K562 (cell line): ENCODE measurements around the gene HMCN1. TPM values are rescaled to one million over a fixed set of nuclear protein-coding genes. Genes with fewer than 3 reads are reported as not detected.

Experiments used
- ATAC-seq: fragments of 200-7000 bp; cut with Tn5 transposase; 3 replicates; pipeline ENCODE4 v1.9.1; 2020; ENCODE audit warnings: moderate library complexity
- BruUV-seq: library from RNA; stranded (reverse); fragments of 400-500 nt; replicated peaks from 2 replicates; lab custom pipeline; 2021; lab: Mats Ljungman, UMichigan
- CTCF ChIA-PET: fragments of 300-600 bp; formaldehyde crosslinking; extraction: SDS; loops from one replicate; lab custom pipeline; 2021; ENCODE audit warnings: low intra/inter-chr PET ratio; lab: Yijun Ruan, JAX
- POLR2A ChIA-PET: fragments of 300-600, 350-650 bp; sonication (Branson Sonifier 250); formaldehyde crosslinking; extraction: SDS; loops from one replicate; lab custom pipeline; 2021; ENCODE audit warnings: antibody characterized with exemption, inconsistent platforms; lab: Yijun Ruan, JAX
- DNase-seq, 4 experiments: peaks; one replicate each; pipeline versions ENCODE4 v3.0.0 to v3.0.0-alpha.2; 2011 to 2018; ENCODE audit warnings: low spot score in 3 of 4, mixed read lengths in 3 of 4; ENCODE audit errors: extremely low read depth in 1 of 4
- FAIRE-seq: peaks from 2 replicates; lab custom pipeline; 2011; peaks lifted over from hg19 to GRCh38; lab: Jason Lieb, UNC
- H2AFZ ChIP-seq: 2 replicates; pipeline ENCODE4 v1.6.0; 2011; ENCODE audit warnings: low read depth, low read length, control low read depth, inconsistent platforms
- H3K27ac ChIP-seq: fragments of 200-600 bp; 3 replicates; pipeline ENCODE4 v1.8.0; 2011; ENCODE audit warnings: low read depth, mild to moderate bottlenecking, control low read depth, inconsistent platforms, low read length, moderate library complexity, mixed read lengths; ENCODE audit errors: extremely low read depth
- H3K27me3 ChIP-seq, 2 experiments: fragments of 300-600 bp in 1 of 2; 2 replicates in 1 of 2; 3 replicates in 1 of 2; pipeline versions ENCODE4 v1.6.0 to v1.8.0; 2011; ENCODE audit warnings: inconsistent platforms in 2 of 2, low read length in 2 of 2, mild to moderate bottlenecking in 1 of 2, mixed read lengths in 1 of 2, moderate library complexity in 1 of 2; ENCODE audit not compliant: control insufficient read depth in 2 of 2, insufficient read depth in 2 of 2
- H3K36me3 ChIP-seq: fragments of 300-600 bp; 3 replicates; pipeline ENCODE4 v1.8.0; 2011; ENCODE audit warnings: mild to moderate bottlenecking, low read length, inconsistent platforms; ENCODE audit not compliant: control insufficient read depth, insufficient read depth
- H3K4me1 ChIP-seq, 2 experiments: fragments of 200-600 bp in 1 of 2; replicated peaks in 1 of 2; 2 replicates in 1 of 2; 3 replicates in 1 of 2; pipeline versions ENCODE4 v1.5.1 to v1.8.0; 2011; ENCODE audit warnings: inconsistent platforms in 2 of 2, low read length in 2 of 2, mild to moderate bottlenecking in 1 of 2, mixed read lengths in 1 of 2, moderate library complexity in 1 of 2; ENCODE audit not compliant: control insufficient read depth in 2 of 2, insufficient read depth in 2 of 2
- H3K4me2 ChIP-seq: 2 replicates; pipeline ENCODE4 v1.6.1; 2011; ENCODE audit warnings: low read length, control low read depth, inconsistent platforms, mixed read lengths; ENCODE audit not compliant: insufficient read depth
- H3K4me3 ChIP-seq: fragments of 200-600 bp; sonication (generic), shearing (Covaris generic); 2 replicates; pipeline ENCODE4 v1.5.1; 2016; ENCODE audit warnings: control low read depth, inconsistent platforms
- H3K79me2 ChIP-seq: fragments of 200-600 bp; 3 replicates; pipeline ENCODE4 v1.8.0; 2011; ENCODE audit warnings: low read length, inconsistent platforms; ENCODE audit not compliant: control insufficient read depth, insufficient read depth
- H3K9ac ChIP-seq, 2 experiments: 2 replicates each; pipeline versions ENCODE4 v1.6.0 to v1.6.1; 2011; ENCODE audit warnings: low read depth in 2 of 2, low read length in 2 of 2, control low read depth in 1 of 2, inconsistent platforms in 1 of 2, mild to moderate bottlenecking in 1 of 2, mixed read lengths in 1 of 2; ENCODE audit not compliant: insufficient read depth in 1 of 2
- H3K9me1 ChIP-seq: one replicate; pipeline ENCODE4 v1.6.0; 2011; ENCODE audit warnings: inconsistent platforms, mild to moderate bottlenecking, low read length, moderate library complexity; ENCODE audit not compliant: control insufficient read depth, insufficient read depth
- H3K9me3 ChIP-seq: replicated peaks from 2 replicates; pipeline ENCODE4 v1.5.1; 2011; ENCODE audit warnings: low read depth, low read length, inconsistent platforms; ENCODE audit not compliant: control insufficient read depth, insufficient read depth
- H4K20me1 ChIP-seq: replicated peaks from 2 replicates; pipeline ENCODE4 v1.6.1; 2011; ENCODE audit warnings: low read length, inconsistent platforms, mixed read lengths; ENCODE audit not compliant: control insufficient read depth, insufficient read depth
- BMI1 ChIP-seq: fragments of 150-350 bp; IDR thresholded peaks from 2 replicates; pipeline ENCODE4 v1.6.1; 2014; ENCODE audit warnings: low read length
- CBFA2T3 ChIP-seq: fragments of 450-650 bp; IDR thresholded peaks from 2 replicates; pipeline ENCODE4 v1.6.1; 2017
- HDAC1 ChIP-seq, 2 experiments: fragments of 450-650 bp; IDR thresholded peaks; 2 replicates each; pipeline ENCODE4 v1.6.1; 2016 to 2017; ENCODE audit warnings: inconsistent platforms in 1 of 2, mild to moderate bottlenecking in 1 of 2, moderate library complexity in 1 of 2
- NFE2 ChIP-seq: IDR thresholded peaks from 2 replicates; pipeline ENCODE4 v1.6.1; 2014; ENCODE audit warnings: antibody characterized with exemption, low read depth
- NFYB ChIP-seq: IDR thresholded peaks from 2 replicates; pipeline ENCODE4 v1.6.1; 2011; ENCODE audit warnings: mild to moderate bottlenecking, moderate library complexity; ENCODE audit not compliant: insufficient read length; ENCODE audit errors: extremely low read depth
- OTX1 ChIP-seq: fragments of 450-650 bp; formaldehyde crosslinking; IDR thresholded peaks from 2 replicates; pipeline ENCODE4 v1.4.0; 2022; ENCODE audit warnings: mild to moderate bottlenecking
- ZFX ChIP-seq: sonication (generic); formaldehyde crosslinking; IDR thresholded peaks from 2 replicates; pipeline ENCODE4 v1.8.0; 2022; ENCODE audit warnings: mild to moderate bottlenecking, missing genetic modification reagents, moderate library complexity
- ZNF79 ChIP-seq: fragments of 250-450 bp; sonication (Bioruptor Pico); IDR thresholded peaks from 2 replicates; pipeline ENCODE4 v1.4.0; 2020; ENCODE audit warnings: low read depth, mild to moderate bottlenecking, moderate library complexity
- WGBS: fragments of 100-300 bp; shearing (Covaris generic); methylation state at CpG from one replicate; pipeline ENCODE4 v1.1.6; 2016; ENCODE audit warnings: low coverage, mixed read lengths; ENCODE audit not compliant: insufficient coverage; ENCODE audit errors: missing lambda C conversion rate; 5-methylcytosine and 5-hydroxymethylcytosine counted together
- in situ Hi-C: fragments of 300-500 bp; cut with MboI; formaldehyde crosslinking; loops from 4 replicates; pipeline ENCODE4 v1.15.0; 2018; ENCODE audit warnings: inconsistent platforms, mixed read lengths
- intact Hi-C: fragments of 100-400 bp; cut with micrococcal nuclease; formaldehyde crosslinking; loops from 2 replicates; pipeline ENCODE4 v1.14.2; 2022
- polyA plus RNA-seq, 8 experiments: library from polyadenylated mRNA; depleted of rRNA in 4 of 8; stranded (reverse) in 5 of 8; unstranded in 3 of 8; fragments of >200 nt; fragmentation: Nextera tagmentation in 2 of 8; fragmentation: Illumina TruSeq in 1 of 8; extraction: Ambion mirVana in 2 of 8; extraction: Trizol in 1 of 8; gene quantifications; 2 replicates each; pipeline versions ENCODE4 v1.2.1 to v1.2.3, GENCODE V29; 2011 to 2014; ENCODE audit warnings: inconsistent platforms in 1 of 8, missing spikeins in 1 of 8
- total RNA-seq, 7 experiments: library from RNA; depleted of rRNA in 6 of 7; stranded (reverse); fragments of >200 nt in 6 of 7; fragmentation: Illumina TruSeq in 2 of 7; extraction: Trizol in 2 of 7; gene quantifications; 2 replicates each; pipeline versions ENCODE4 v1.2.1 to v1.2.3, GENCODE V29; 2011 to 2021; ENCODE audit warnings: low replicate concordance in 1 of 7
- TF ChIP-seq, protein P1 (sequence below): fragments of 450-650 bp; IDR thresholded peaks from 2 replicates; pipeline ENCODE4 v1.6.1; 2016; ENCODE audit warnings: low read depth, mild to moderate bottlenecking, moderate library complexity
- TF ChIP-seq, protein P2 (sequence below), 2 experiments: fragments of 200-800 bp in 1 of 2; sonication (Bioruptor generic) in 1 of 2; sonication (generic) in 1 of 2; formaldehyde crosslinking in 1 of 2; IDR thresholded peaks in 1 of 2; conservative IDR thresholded peaks in 1 of 2; 2 replicates each; pipeline versions ENCODE4 v1.5.0 to v1.6.1; 2016 to 2020; ENCODE audit warnings: missing compliant biosample characterization in 1 of 2, missing genetic modification characterization in 1 of 2, missing genetic modification reagents in 1 of 2
- TF ChIP-seq, protein P3 (sequence below): sonication (generic); formaldehyde crosslinking; IDR thresholded peaks from 2 replicates; pipeline ENCODE4 v1.8.0; 2022; ENCODE audit warnings: mild to moderate bottlenecking, missing genetic modification reagents
- TF ChIP-seq, protein P4 (sequence below): fragments of 200-800 bp; sonication (Bioruptor generic); IDR thresholded peaks from 2 replicates; pipeline ENCODE4 v1.6.1; 2017; ENCODE audit warnings: missing genetic modification characterization, missing compliant biosample characterization
- TF ChIP-seq, protein P5 (sequence below): fragments of 250-450 bp; sonication (Bioruptor Pico); IDR thresholded peaks from 2 replicates; pipeline ENCODE4 v1.8.0; 2022; ENCODE audit warnings: inconsistent platforms

HMCN1 gene
- total and polyA plus RNA-seq, 9 of the 15 experiments (the other 6 are each of a cell fraction or from before 2014, with no cell fraction given): 0.07 to 0.36 (median 0.21) TPM

DNA sequence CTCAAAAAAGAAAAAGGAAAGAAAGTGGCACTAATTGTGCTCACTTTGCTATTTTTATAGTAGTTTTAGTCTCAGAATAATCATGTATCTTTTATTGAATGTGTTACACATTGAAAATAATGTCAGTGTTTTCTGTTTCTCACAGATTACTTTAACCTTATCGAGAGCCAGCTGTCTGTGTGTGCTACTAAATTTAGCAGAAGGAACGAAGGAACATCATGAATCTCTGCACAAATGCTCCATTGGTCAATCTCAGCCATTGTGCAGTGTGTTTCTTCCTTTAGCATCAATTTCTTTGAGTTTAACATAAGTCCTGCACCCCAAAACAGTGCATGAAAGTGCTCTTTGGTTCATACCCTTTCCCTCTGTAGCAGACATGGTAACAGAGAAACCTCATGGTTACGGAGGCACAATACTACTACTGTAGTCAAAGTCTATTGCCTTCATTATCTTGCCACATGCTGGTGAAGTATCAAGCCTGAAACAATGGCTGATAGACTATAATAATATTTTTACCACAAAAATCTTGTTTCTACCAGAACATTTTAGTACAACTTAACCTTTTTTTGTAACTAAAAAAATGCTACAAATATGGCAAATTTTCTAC lies 310.0 kb downstream of the HMCN1 start (continued):
- TF ChIP-seq HDAC1 (IDR thresholded peaks at IDR 0.05) (peak in 1 of 2 experiments; percentile 40; a peak in 1 of 4 replicates), NFE2 (no peak), ZNF79 (no peak), OTX1 (CRISPR knock-in tag) (no peak)
- TF ChIP-seq, protein P1, sequence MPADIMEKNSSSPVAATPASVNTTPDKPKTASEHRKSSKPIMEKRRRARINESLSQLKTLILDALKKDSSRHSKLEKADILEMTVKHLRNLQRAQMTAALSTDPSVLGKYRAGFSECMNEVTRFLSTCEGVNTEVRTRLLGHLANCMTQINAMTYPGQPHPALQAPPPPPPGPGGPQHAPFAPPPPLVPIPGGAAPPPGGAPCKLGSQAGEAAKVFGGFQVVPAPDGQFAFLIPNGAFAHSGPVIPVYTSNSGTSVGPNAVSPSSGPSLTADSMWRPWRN: no peak
- TF ChIP-seq, protein P2, sequence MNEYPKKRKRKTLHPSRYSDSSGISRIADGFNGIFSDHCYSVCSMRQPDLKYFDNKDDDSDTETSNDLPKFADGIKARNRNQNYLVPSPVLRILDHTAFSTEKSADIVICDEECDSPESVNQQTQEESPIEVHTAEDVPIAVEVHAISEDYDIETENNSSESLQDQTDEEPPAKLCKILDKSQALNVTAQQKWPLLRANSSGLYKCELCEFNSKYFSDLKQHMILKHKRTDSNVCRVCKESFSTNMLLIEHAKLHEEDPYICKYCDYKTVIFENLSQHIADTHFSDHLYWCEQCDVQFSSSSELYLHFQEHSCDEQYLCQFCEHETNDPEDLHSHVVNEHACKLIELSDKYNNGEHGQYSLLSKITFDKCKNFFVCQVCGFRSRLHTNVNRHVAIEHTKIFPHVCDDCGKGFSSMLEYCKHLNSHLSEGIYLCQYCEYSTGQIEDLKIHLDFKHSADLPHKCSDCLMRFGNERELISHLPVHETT (CRISPR knock-in tag; conservative IDR thresholded peaks at IDR 0.05 in 1 of 2, IDR thresholded peaks at IDR 0.05 in 1 of 2): no peak

DNA sequence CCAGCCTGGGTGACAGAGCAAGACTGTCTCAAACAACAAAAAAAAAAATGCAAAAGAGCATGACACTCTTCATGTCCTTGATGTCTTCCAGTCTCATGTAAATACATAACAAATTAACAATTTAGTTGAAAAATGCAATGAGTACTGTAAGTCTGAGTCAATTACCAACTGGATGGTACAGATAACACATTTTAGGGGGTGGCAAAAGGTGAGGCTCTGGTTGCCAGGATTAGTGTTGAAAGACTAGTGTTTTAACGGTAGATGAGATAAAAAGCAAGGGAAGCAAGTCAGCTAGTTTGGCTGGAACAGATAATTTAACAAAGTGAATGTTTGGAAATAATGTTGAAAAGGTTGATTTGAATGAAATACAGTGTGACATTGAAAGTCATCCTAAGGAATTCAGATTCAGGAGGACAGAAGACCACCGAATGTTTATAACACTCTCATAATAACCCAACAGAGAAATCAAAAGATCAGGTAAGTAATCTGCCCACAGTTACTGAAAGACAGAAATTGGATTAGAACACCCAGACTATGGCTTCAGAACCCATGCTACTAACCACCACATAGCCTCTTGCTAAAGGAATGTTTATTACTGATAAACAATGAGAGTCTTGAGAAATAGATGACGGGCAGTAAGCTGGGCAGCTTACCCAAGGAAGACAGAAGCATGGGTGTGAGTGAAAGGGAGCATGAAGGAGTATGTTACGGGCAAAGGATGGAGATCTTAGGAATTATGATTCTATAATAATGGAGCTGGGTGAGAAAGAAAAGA lies 312.4 kb downstream of the HMCN1 start:
- peak; percentile 81 for ATAC-seq
- H3K4me1 ChIP-seq: peaks cover 4 to 15% of the 10 kb centered on the region in 2 experiments; a peak in 3 of 5 replicates
- 13% methylated on average over 4 of the region's 4 CpGs for WGBS
- TF ChIP-seq, protein P3, sequence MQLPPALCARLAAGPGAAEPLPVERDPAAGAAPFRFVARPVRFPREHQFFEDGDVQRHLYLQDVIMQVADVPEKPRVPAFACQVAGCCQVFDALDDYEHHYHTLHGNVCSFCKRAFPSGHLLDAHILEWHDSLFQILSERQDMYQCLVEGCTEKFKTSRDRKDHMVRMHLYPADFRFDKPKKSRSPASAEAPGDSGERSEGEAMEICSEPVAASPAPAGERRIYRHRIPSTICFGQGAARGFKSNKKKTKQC: no peak
- TF ChIP-seq, protein P4, sequence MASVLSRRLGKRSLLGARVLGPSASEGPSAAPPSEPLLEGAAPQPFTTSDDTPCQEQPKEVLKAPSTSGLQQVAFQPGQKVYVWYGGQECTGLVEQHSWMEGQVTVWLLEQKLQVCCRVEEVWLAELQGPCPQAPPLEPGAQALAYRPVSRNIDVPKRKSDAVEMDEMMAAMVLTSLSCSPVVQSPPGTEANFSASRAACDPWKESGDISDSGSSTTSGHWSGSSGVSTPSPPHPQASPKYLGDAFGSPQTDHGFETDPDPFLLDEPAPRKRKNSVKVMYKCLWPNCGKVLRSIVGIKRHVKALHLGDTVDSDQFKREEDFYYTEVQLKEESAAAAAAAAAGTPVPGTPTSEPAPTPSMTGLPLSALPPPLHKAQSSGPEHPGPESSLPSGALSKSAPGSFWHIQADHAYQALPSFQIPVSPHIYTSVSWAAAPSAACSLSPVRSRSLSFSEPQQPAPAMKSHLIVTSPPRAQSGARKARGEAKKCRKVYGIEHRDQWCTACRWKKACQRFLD (CRISPR knock-in tag): 0 out of 2 replicates have a peak, but pooled peaks have one; percentile 15
- TF ChIP-seq NFYB: no peak
- TF ChIP-seq BMI1: no peak
- TF ChIP-seq, protein P5, sequence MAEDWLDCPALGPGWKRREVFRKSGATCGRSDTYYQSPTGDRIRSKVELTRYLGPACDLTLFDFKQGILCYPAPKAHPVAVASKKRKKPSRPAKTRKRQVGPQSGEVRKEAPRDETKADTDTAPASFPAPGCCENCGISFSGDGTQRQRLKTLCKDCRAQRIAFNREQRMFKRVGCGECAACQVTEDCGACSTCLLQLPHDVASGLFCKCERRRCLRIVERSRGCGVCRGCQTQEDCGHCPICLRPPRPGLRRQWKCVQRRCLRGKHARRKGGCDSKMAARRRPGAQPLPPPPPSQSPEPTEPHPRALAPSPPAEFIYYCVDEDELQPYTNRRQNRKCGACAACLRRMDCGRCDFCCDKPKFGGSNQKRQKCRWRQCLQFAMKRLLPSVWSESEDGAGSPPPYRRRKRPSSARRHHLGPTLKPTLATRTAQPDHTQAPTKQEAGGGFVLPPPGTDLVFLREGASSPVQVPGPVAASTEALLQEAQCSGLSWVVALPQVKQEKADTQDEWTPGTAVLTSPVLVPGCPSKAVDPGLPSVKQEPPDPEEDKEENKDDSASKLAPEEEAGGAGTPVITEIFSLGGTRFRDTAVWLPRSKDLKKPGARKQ (CRISPR knock-in tag): no peak
- no peak for TF ChIP-seq ZFX (CRISPR knock-in tag)
- TF ChIP-seq CBFA2T3: peak; percentile 98

More for the DNA sequence above, 312.4 kb downstream of the HMCN1 start:
- Histone ChIP-seq H3K9me1 (no peaks in the 10 kb centered on the region), H3K9ac (no peak overlapping the region), H3K36me3 (no peaks in the 10 kb centered on the region), H3K79me2 (no peaks in the 10 kb centered on the region), H2AFZ (no peak overlapping the region), H3K4me2 (peak overlapping the region; percentile 48; the same call in 1 of the 2 replicates), H3K9me3 (no peaks in the 10 kb centered on the region), H3K4me3 (no peak overlapping the region), H3K27ac (peak overlapping the region; percentile 31; the same call in 1 of the 3 replicates), H4K20me1 (no peaks in the 10 kb centered on the region), H3K27me3 (no peaks in the 10 kb centered on the region)
- FAIRE-seq (no peak), DNase-seq (peak; percentile 17 to 73 (median 46))
- intact Hi-C loops (loop anchor here (2.0 kb wide), 1 partner anchor 56 kb away; no protein-coding TSS in a partner anchor), in situ Hi-C loops (no loop called here)
- POLR2A ChIA-PET: no interaction called here
- CTCF ChIA-PET: no interaction called here
- no TSS peak for BruUV-seq
